CD4-positive, alpha-beta memory T cell (primary cell): Measurements from ENCODE around the gene FKBP9. TPM values are rescaled to one million over a fixed set of nuclear protein-coding genes. Genes with fewer than 3 reads are reported as not detected.

Experiments
- CTCF ChIA-PET: fragments of 350-600 bp; sonication (Branson Sonifier 250); formaldehyde crosslinking; loops from one replicate; lab custom pipeline; 2021; ENCODE audit warnings: inconsistent platforms; ENCODE audit not compliant: partially characterized antibody; lab: Charles Lee
- POLR2A ChIA-PET: fragments of 350-600 bp; sonication (Branson Sonifier 250); formaldehyde crosslinking; loops from one replicate; lab custom pipeline; 2021; ENCODE audit not compliant: partially characterized antibody; lab: Charles Lee
- DNase-seq, 5 donors: peaks; one replicate each; pipeline versions ENCODE4 v3.0.0 to v3.0.0-alpha.2; 2020 to 2022; ENCODE audit warnings: mixed read lengths in 1 of 5
- H3K27ac ChIP-seq: one replicate; pipeline ENCODE4 v1.7.0; 2013; ENCODE audit warnings: low read depth, low read length
- H3K27me3 ChIP-seq: 2 replicates; pipeline ENCODE4 v1.7.0; 2013; ENCODE audit warnings: mild to moderate bottlenecking, low read length, moderate library complexity; ENCODE audit not compliant: insufficient read depth
- H3K36me3 ChIP-seq: 2 replicates; pipeline ENCODE4 v1.7.0; 2013; ENCODE audit warnings: mild to moderate bottlenecking, low read length, moderate library complexity; ENCODE audit not compliant: insufficient read depth
- H3K4me1 ChIP-seq: 2 replicates; pipeline ENCODE4 v1.7.0; 2013; ENCODE audit warnings: mild to moderate bottlenecking, low read length, moderate library complexity; ENCODE audit not compliant: insufficient read depth
- H3K4me3 ChIP-seq, 2 donors: one replicate each; pipeline ENCODE4 v1.7.0; 2013; ENCODE audit warnings: low read length in 2 of 2, mild to moderate bottlenecking in 1 of 2
- H3K9me3 ChIP-seq, 2 donors: one replicate each; pipeline ENCODE4 v1.7.0; 2013; ENCODE audit warnings: low read length in 2 of 2, control low read depth in 1 of 2; ENCODE audit not compliant: control insufficient read depth in 1 of 2
- H3K27ac Mint-ChIP-seq, 7 donors: one replicate each; pipeline ENCODE4 v1.8.0; 2020 to 2021; ENCODE audit warnings: mixed read lengths in 7 of 7, mild to moderate bottlenecking in 6 of 7, inconsistent platforms in 3 of 7, moderate library complexity in 3 of 7
- H3K27me3 Mint-ChIP-seq, 2 donors: one replicate each; pipeline ENCODE4 v1.8.0; 2020 to 2021; ENCODE audit warnings: mixed read lengths in 2 of 2
- H3K36me3 Mint-ChIP-seq, 2 donors: one replicate each; pipeline ENCODE4 v1.8.0; 2020 to 2021; ENCODE audit warnings: mixed read lengths in 2 of 2, inconsistent platforms in 1 of 2, mild to moderate bottlenecking in 1 of 2
- H3K4me1 Mint-ChIP-seq, 4 donors: one replicate each; pipeline ENCODE4 v1.8.0; 2020 to 2021; ENCODE audit warnings: mixed read lengths in 4 of 4, mild to moderate bottlenecking in 1 of 4
- H3K4me3 Mint-ChIP-seq, 8 donors: one replicate each; pipeline ENCODE4 v1.8.0; 2020 to 2021; ENCODE audit warnings: mixed read lengths in 8 of 8, mild to moderate bottlenecking in 7 of 8, moderate library complexity in 6 of 8, inconsistent platforms in 3 of 8
- H3K9me3 Mint-ChIP-seq, 8 donors: one replicate each; pipeline ENCODE4 v1.8.0; 2020 to 2021; ENCODE audit warnings: mixed read lengths in 8 of 8, mild to moderate bottlenecking in 5 of 8, inconsistent platforms in 3 of 8, moderate library complexity in 1 of 8
- intact Hi-C: fragments of 100-400 bp; cut with micrococcal nuclease; formaldehyde crosslinking; loops from one replicate; pipeline ENCODE4 v1.15.1; 2023
- polyA plus RNA-seq, 2 donors: library from polyadenylated mRNA; unstranded; fragments of 300-500 nt; fragmentation: Illumina TruSeq; gene quantifications; one replicate each; pipeline ENCODE4 v1.2.3, GENCODE V29; 2021
- total RNA-seq, 2 experiments: library from RNA; stranded (reverse); gene quantifications; one replicate each; pipeline ENCODE4 v1.2.3, GENCODE V29; 2021

The FKBP9 gene
- total and polyA plus RNA-seq, 4 experiments from 2014 or later = 0.32 to 0.35 TPM; not detected in 2

- H3K36me3 ChIP-seq = no peaks in the 10 kb centered on the region
- Mint-ChIP-seq H3K36me3 (peaks cover 4 to 8% of the 10 kb centered on the region in 2 donors), H3K4me1 (peaks cover 33 to 68% (median 51%) of the 10 kb centered on the region in 4 donors), H3K27me3 (no peaks in the 10 kb centered on the region), H3K9me3 (no peaks in the 10 kb centered on the region), H3K4me3 (peak overlapping the region; percentile 89 to 96 (median 90)), H3K27ac (peak overlapping the region; percentile 88 to 95 (median 91))
- H3K27ac ChIP-seq = peak overlapping the region; percentile 55
- H3K4me1 ChIP-seq = peaks cover 68% of the 10 kb centered on the region
- POLR2A ChIA-PET = interaction anchor here (0.6 to 4.9 kb wide), 10 partner anchors 10 to 148 kb away, joined by 3 to 70 read pairs (median 7); partner anchors contain the start of genes KBTBD2, NT5C3A and RP9
- H3K27me3 ChIP-seq = no peaks in the 10 kb centered on the region
- CTCF ChIA-PET = interaction anchor here (1.0 to 3.2 kb wide), 7 partner anchors 10 to 193 kb away, joined by 3 to 29 read pairs (median 20); partner anchors contain the start of genes NT5C3A and RP9
- H3K9me3 ChIP-seq = no peaks in the 10 kb centered on the region
- peak in 4 of 5 donors; percentile 33 to 55 (median 40) for DNase-seq
- peak overlapping the region; percentile 0 to 46 for H3K4me3 ChIP-seq
- intact Hi-C loops = no loop called here
These were observed 82.1 kb downstream of the FKBP9 start for GRCh38 chr7:33039257-33039902.

DNA sequence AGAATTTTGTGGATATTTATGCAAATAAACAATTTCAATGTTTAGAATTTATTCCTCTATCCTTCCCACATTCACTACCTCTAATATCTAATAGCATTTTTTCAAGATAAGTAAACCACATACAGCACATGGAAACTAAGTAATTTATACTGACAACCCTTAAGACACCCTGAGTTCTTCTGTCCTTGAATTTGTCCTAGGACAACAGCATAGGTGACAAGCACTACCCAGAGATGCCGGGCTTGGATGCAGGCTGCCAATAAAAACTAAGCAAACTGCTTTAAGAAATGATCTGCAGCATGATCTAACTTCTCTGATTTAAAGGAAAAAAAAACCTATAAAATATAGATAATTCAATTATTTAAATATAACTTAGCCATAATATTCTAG is 82.7 kb downstream of the FKBP9 start:
- peak overlapping the region; percentile 55 for H3K27ac ChIP-seq
- intact Hi-C loops = loop anchor here (1.0 to 5.0 kb wide), 3 partner anchors 69 to 548 kb away; partner anchors contain the start of genes BBS9, LSM5 and RP9
- no peaks in the 10 kb centered on the region for H3K27me3 ChIP-seq
- ChIA-PET CTCF (interaction anchor here (0.6 to 3.2 kb wide), 10 partner anchors 9 to 194 kb away, joined by 3 to 29 read pairs (median 12); partner anchors contain the start of genes FKBP9, NT5C3A and RP9), POLR2A (interaction anchor here (0.6 to 4.9 kb wide), 11 partner anchors 9 to 149 kb away, joined by 3 to 70 read pairs (median 7); partner anchors contain the start of genes KBTBD2, NT5C3A and RP9)
- peak overlapping the region; percentile 0 to 46 for H3K4me3 ChIP-seq
- H3K4me3 Mint-ChIP-seq = peak overlapping the region; percentile 89 to 96 (median 90)
- H3K4me1 ChIP-seq = peaks cover 73% of the 10 kb centered on the region
- H3K27me3 Mint-ChIP-seq = no peaks in the 10 kb centered on the region
- H3K27ac Mint-ChIP-seq = peak overlapping the region; percentile 88 to 95 (median 91)
- H3K36me3 Mint-ChIP-seq = peaks cover 0 to 5% of the 10 kb centered on the region in 2 donors
- no peaks in the 10 kb centered on the region for H3K9me3 ChIP-seq
- H3K4me1 Mint-ChIP-seq = peaks cover 32 to 67% (median 50%) of the 10 kb centered on the region in 4 donors
- DNase-seq = no peak
- no peaks in the 10 kb centered on the region for H3K36me3 ChIP-seq
- no peaks in the 10 kb centered on the region for H3K9me3 Mint-ChIP-seq

- peak; percentile 70 to 90 (median 81) for DNase-seq
- Histone ChIP-seq H3K9me3 (no peaks in the 10 kb centered on the region), H3K36me3 (no peaks in the 10 kb centered on the region), H3K27ac (peak overlapping the region; percentile 64), H3K27me3 (no peaks in the 10 kb centered on the region), H3K4me3 (peak overlapping the region; percentile 6 to 52), H3K4me1 (peaks cover 72% of the 10 kb centered on the region)
- Mint-ChIP-seq H3K4me1 (peaks cover 34 to 71% (median 53%) of the 10 kb centered on the region in 4 donors), H3K9me3 (no peaks in the 10 kb centered on the region), H3K27ac (peak overlapping the region; percentile 88 to 97 (median 94)), H3K4me3 (peak overlapping the region; percentile 75 to 92 (median 84)), H3K27me3 (no peaks in the 10 kb centered on the region), H3K36me3 (peaks cover 0 to 2% of the 10 kb centered on the region in 2 donors)
- POLR2A ChIA-PET = interaction anchor here (0.8 to 4.9 kb wide), 8 partner anchors 9 to 150 kb away, joined by 3 to 70 read pairs (median 8); partner anchors contain the start of genes KBTBD2, NT5C3A and RP9
- CTCF ChIA-PET = interaction anchor here (0.6 to 3.2 kb wide), 11 partner anchors 8 to 195 kb away, joined by 3 to 29 read pairs (median 6); partner anchors contain the start of genes FKBP9, NT5C3A and RP9
- intact Hi-C loops = loop anchor here (1.0 to 5.0 kb wide), 4 partner anchors 22 to 549 kb away; partner anchors contain the start of genes BBS9, LSM5 and RP9
These were observed 83.7 kb downstream of the FKBP9 start for GRCh38 chr7:33040803-33041516.

- intact Hi-C loops = loop anchor here (1.0 to 5.0 kb wide), 2 partner anchors 21 to 550 kb away; partner anchors contain the start of gene LSM5
- ChIA-PET CTCF (interaction anchor here (1.3 to 3.2 kb wide), 8 partner anchors 7 to 196 kb away, joined by 3 to 29 read pairs (median 18); partner anchors contain the start of genes NT5C3A and RP9), POLR2A (interaction anchor here (1.2 to 4.9 kb wide), 4 partner anchors 8 to 26 kb away, joined by 3 to 70 read pairs (median 6); partner anchors contain the start of gene NT5C3A)
- H3K27ac ChIP-seq = no peak overlapping the region
- H3K36me3 ChIP-seq = no peaks in the 10 kb centered on the region
- DNase-seq = no peak
- H3K27me3 ChIP-seq = no peaks in the 10 kb centered on the region
- H3K4me1 Mint-ChIP-seq = peaks cover 33 to 68% (median 51%) of the 10 kb centered on the region in 4 donors
- H3K4me1 ChIP-seq = peaks cover 75% of the 10 kb centered on the region
- H3K9me3 Mint-ChIP-seq = no peaks in the 10 kb centered on the region
- no peaks in the 10 kb centered on the region for H3K27me3 Mint-ChIP-seq
- H3K4me3 ChIP-seq = no peak overlapping the region
- no peak overlapping the region for H3K4me3 Mint-ChIP-seq
- H3K9me3 ChIP-seq = no peaks in the 10 kb centered on the region
- peak overlapping the region in 3 of 7 donors; percentile 35 to 52 (median 48) for H3K27ac Mint-ChIP-seq
- peaks cover 0 to 2% of the 10 kb centered on the region in 2 donors for H3K36me3 Mint-ChIP-seq
These were observed 84.6 kb downstream of the FKBP9 start for GRCh38 chr7:33041631-33042428.

GRCh38 chr7:33043501-33044400 is 86.5 kb downstream of the FKBP9 start:
- ChIA-PET CTCF (interaction anchor here (1.6 kb wide), 1 partner anchor 65 kb away, joined by 5 read pairs; the partner anchor contains the start of gene RP9), POLR2A (interaction anchor here (4.9 kb wide), 1 partner anchor 18 kb away, joined by 70 read pairs; the partner anchor contains the start of gene NT5C3A)
- no peak overlapping the region for H3K27ac ChIP-seq
- Mint-ChIP-seq H3K9me3 (no peaks in the 10 kb centered on the region), H3K36me3 (no peaks in the 10 kb centered on the region), H3K27me3 (no peaks in the 10 kb centered on the region), H3K4me1 (peaks cover 26 to 61% (median 46%) of the 10 kb centered on the region in 4 donors), H3K27ac (peak overlapping the region; percentile 26 to 83 (median 72)), H3K4me3 (peak overlapping the region in 1 of 8 donors; percentile 2)
- no peaks in the 10 kb centered on the region for H3K9me3 ChIP-seq
- no peak for DNase-seq
- no peaks in the 10 kb centered on the region for H3K36me3 ChIP-seq
- no peaks in the 10 kb centered on the region for H3K27me3 ChIP-seq
- no peak overlapping the region for H3K4me3 ChIP-seq
- peaks cover 71% of the 10 kb centered on the region for H3K4me1 ChIP-seq
- intact Hi-C loops = loop anchor here (5.0 kb wide), 1 partner anchor 551 kb away; the partner anchor contains the start of gene LSM5
